Cardiac fibroblast (primary cell): ENCODE results near the gene NUDC.

Experiments
- DNase-seq, 2 donors: peaks; one replicate each; pipeline versions ENCODE4 v3.0.0 to v3.0.0-alpha.2; 2010; ENCODE audit warnings: low read depth in 2 of 2
- H3K4me3 ChIP-seq, 2 donors: replicated peaks in 1 of 2; 1 replicate in 1 of 2; 2 replicates in 1 of 2; pipeline ENCODE4 v1.5.1; 2011; ENCODE audit warnings: low read depth in 2 of 2, low read length in 2 of 2, mild to moderate bottlenecking in 2 of 2, moderate library complexity in 1 of 2
- CTCF ChIP-seq: IDR thresholded peaks from one replicate; pipeline ENCODE4 v1.5.1; 2011; ENCODE audit warnings: low read depth, mild to moderate bottlenecking, low read length, inconsistent platforms

Gene NUDC

GRCh38 chr1:26911399-26912146 lies 10.0 kb upstream of the NUDC start:
- DNase-seq: no peak

GRCh38 chr1:26912147-26912490 lies 9.4 kb upstream of the NUDC start:
- H3K4me3 ChIP-seq: no peak overlapping the region
- TF ChIP-seq CTCF: no peak
- no peak for DNase-seq

More at GRCh38 chr1:26911399-26912146, 10.0 kb upstream of the NUDC start:
- TF ChIP-seq CTCF: no peak
- H3K4me3 ChIP-seq: no peak overlapping the region

- no peak for TF ChIP-seq CTCF
- H3K4me3 ChIP-seq: no peak overlapping the region
- no peak for DNase-seq
Measured at GRCh38 chr1:26913389-26913753, 8.2 kb upstream of the NUDC start.

GRCh38 chr1:26913754-26914619 lies 7.6 kb upstream of the NUDC start, which contains the start of gene NR0B2:
Gene NR0B2, minus strand, starts transcription at chr1:26913975. Its CDS starts 35 bp downstream, at chr1:26913940.
- no peak within 1 kb of the TSS for H3K4me3 ChIP-seq
- no peak for TF ChIP-seq CTCF
- no peak for DNase-seq

GRCh38 chr1:26915204-26915842 lies 6.2 kb upstream of the NUDC start:
- no peak for TF ChIP-seq CTCF

GRCh38 chr1:26921126-26921539 lies 410 bp upstream of the NUDC start:
- H3K4me3 ChIP-seq: peak overlapping the region; percentile 88 to 95
- DNase-seq: no peak
- no peak for TF ChIP-seq CTCF

More at GRCh38 chr1:26915204-26915842, 6.2 kb upstream of the NUDC start:
- DNase-seq: no peak
- no peak overlapping the region for H3K4me3 ChIP-seq
